ENCODE results near the gene ANKRD60. TPM values are rescaled to one million over a fixed set of nuclear protein-coding genes. Genes with fewer than 3 reads are reported as not detected.

The ANKRD60 gene
- total RNA-seq, 1 donor from 2014 or later, result not detected

Other genes starting within 250 kb of the ANKRD60 start
- gene RAB22A, start 81.1 kb upstream of the ANKRD60 start, total RNA-seq, result 9.1 and 11.1 TPM in 2 replicates
- gene VAPB, start 160.6 kb upstream of the ANKRD60 start, total RNA-seq, result 9.1 and 11.8 TPM in 2 replicates